Mesendoderm (in vitro differentiated cells): ENCODE data around the gene STOML3.

Experiments used
- DNase-seq: peaks from one replicate; pipeline ENCODE4 v3.0.0; 2013
- H2AK5ac ChIP-seq: 2 replicates; pipeline ENCODE4 v1.6.1; 2013; ENCODE audit warnings: low read length, inconsistent platforms
- H2BK120ac ChIP-seq: 2 replicates; pipeline ENCODE4 v1.6.1; 2013; ENCODE audit warnings: low read depth, mild to moderate bottlenecking, low read length, moderate library complexity, mixed read lengths
- H2BK15ac ChIP-seq: replicated peaks from 2 replicates; pipeline ENCODE4 v1.6.1; 2013; ENCODE audit warnings: low read depth, mild to moderate bottlenecking, moderate library complexity
- H2BK5ac ChIP-seq: 2 replicates; pipeline ENCODE4 v1.6.1; 2013; ENCODE audit warnings: low read length, inconsistent platforms
- H3K18ac ChIP-seq: 2 replicates; pipeline ENCODE4 v1.6.1; 2013; ENCODE audit warnings: mild to moderate bottlenecking, low read length, mixed read lengths
- H3K23ac ChIP-seq: one replicate; pipeline ENCODE4 v1.6.1; 2013; ENCODE audit warnings: low read length
- H3K27ac ChIP-seq: 2 replicates; pipeline ENCODE4 v1.5.1; 2013; ENCODE audit warnings: low read depth, mild to moderate bottlenecking, inconsistent platforms, low read length, moderate library complexity
- H3K27me3 ChIP-seq: 2 replicates; pipeline ENCODE4 v1.6.1; 2013; ENCODE audit warnings: low read length, control low read depth, mild to moderate bottlenecking, inconsistent platforms; ENCODE audit not compliant: insufficient read depth, poor library complexity
- H3K36me3 ChIP-seq: 2 replicates; pipeline ENCODE4 v1.6.1; 2013; ENCODE audit warnings: low read length, inconsistent platforms; ENCODE audit not compliant: control insufficient read depth, insufficient read depth
- H3K4ac ChIP-seq: one replicate; pipeline ENCODE4 v1.6.1; 2013; ENCODE audit warnings: low read depth, mild to moderate bottlenecking, low read length, moderate library complexity
- H3K4me1 ChIP-seq: 2 replicates; pipeline ENCODE4 v1.6.1; 2013; ENCODE audit warnings: low read depth, low read length, inconsistent platforms; ENCODE audit not compliant: control insufficient read depth
- H3K4me2 ChIP-seq: 2 replicates; pipeline ENCODE4 v1.6.1; 2013; ENCODE audit warnings: low read length
- H3K4me3 ChIP-seq: 2 replicates; pipeline ENCODE4 v1.5.1; 2013; ENCODE audit warnings: mild to moderate bottlenecking, low read length
- H3K56ac ChIP-seq: one replicate; pipeline ENCODE4 v1.6.1; 2013; ENCODE audit warnings: low read length
- H3K79me1 ChIP-seq: 2 replicates; pipeline ENCODE4 v1.6.1; 2013; ENCODE audit warnings: low read length, inconsistent platforms
- H3K79me2 ChIP-seq: 2 replicates; pipeline ENCODE4 v1.6.1; 2013; ENCODE audit warnings: mild to moderate bottlenecking, low read length; ENCODE audit not compliant: control insufficient read depth, insufficient read depth
- H3K9ac ChIP-seq: 2 replicates; pipeline ENCODE4 v1.6.1; 2013; ENCODE audit warnings: low read length, inconsistent platforms
- H4K5ac ChIP-seq: one replicate; pipeline ENCODE4 v1.6.1; 2013; ENCODE audit warnings: low read length
- H4K8ac ChIP-seq: one replicate; pipeline ENCODE4 v1.6.1; 2013; ENCODE audit warnings: low read depth, mild to moderate bottlenecking, control low read depth, low read length, moderate library complexity
- WGBS: extraction: QIAGEN DNeasy Blood & Tissue Kit; methylation state at CpG from one replicate; pipeline ENCODE4 v1.1.7; 2013; ENCODE audit warnings: low lambda C conversion rate, missing lambda C conversion rate; ENCODE audit not compliant: insufficient coverage; ENCODE audit errors: extremely low coverage; 5-methylcytosine and 5-hydroxymethylcytosine counted together

The STOML3 gene

DNA sequence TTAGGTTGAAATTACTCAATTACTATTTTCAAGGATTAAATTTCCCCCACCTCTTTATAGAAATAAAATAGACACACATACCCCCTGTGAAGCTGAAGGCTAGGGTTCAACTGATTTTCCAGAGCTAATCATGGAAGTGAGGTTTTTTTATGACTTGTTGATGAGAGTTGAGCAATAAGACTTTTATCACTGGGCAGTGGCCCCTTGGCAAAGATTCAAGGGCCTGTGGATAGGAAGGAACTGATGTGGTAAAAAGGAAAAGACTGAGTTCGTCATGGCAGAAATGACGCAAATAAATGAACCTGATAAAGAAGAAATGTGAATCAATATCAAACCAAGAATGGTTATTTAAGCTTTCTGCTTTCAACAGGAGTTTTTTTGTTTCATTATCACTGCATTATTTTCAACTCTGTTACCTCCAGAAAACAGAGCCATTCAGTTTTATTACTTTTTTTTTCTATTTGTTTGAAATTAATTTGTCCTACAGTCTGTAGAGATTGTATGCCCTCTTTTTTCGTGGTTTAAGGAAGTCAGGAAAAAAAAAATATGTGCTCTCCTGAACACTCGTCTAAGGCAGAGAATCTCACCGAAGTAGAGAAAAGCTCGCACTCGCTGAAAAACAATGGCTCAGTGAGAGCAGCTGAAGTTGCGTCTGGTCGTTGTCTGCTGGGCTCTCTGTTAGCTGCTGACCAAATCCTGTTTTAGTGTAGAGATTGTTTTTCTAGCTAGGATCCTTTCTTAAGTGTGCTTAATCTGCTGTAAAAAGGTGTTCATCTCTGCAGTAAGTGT is 38.9 kb downstream of the STOML3 start:
- WGBS, result no CpG with 5 or more reads among the region's 9 CpGs
- H3K36me3 ChIP-seq, result no peaks in the 10 kb centered on the region
- H3K4me3 ChIP-seq, result no peak overlapping the region
- no peak for DNase-seq
- H3K4me1 ChIP-seq, result no peaks in the 10 kb centered on the region
- no peak overlapping the region for H2BK15ac ChIP-seq
- no peak overlapping the region for H4K8ac ChIP-seq
- H4K5ac ChIP-seq, result no peak overlapping the region
- no peak overlapping the region for H2AK5ac ChIP-seq
- H3K27ac ChIP-seq, result no peak overlapping the region
- no peaks in the 10 kb centered on the region for H3K79me2 ChIP-seq
- no peak overlapping the region for H3K4me2 ChIP-seq
- H2BK5ac ChIP-seq, result no peak overlapping the region
- no peak overlapping the region for H3K4ac ChIP-seq
- no peak overlapping the region for H3K23ac ChIP-seq
- H3K79me1 ChIP-seq, result no peaks in the 10 kb centered on the region
- no peak overlapping the region for H3K56ac ChIP-seq
- no peak overlapping the region for H2BK120ac ChIP-seq
- no peak overlapping the region for H3K9ac ChIP-seq
- H3K27me3 ChIP-seq, result no peaks in the 10 kb centered on the region
- H3K18ac ChIP-seq, result no peak overlapping the region

- WGBS, result 100% methylated on average over 1 of the region's 3 CpGs
- Histone ChIP-seq H2BK5ac (no peak overlapping the region), H4K8ac (no peak overlapping the region), H2BK15ac (no peak overlapping the region), H3K18ac (no peak overlapping the region), H3K4me2 (no peak overlapping the region), H2AK5ac (no peak overlapping the region), H3K79me2 (no peaks in the 10 kb centered on the region), H3K27ac (no peak overlapping the region), H3K9ac (no peak overlapping the region), H4K5ac (no peak overlapping the region), H3K4me3 (no peak overlapping the region), H3K23ac (no peak overlapping the region), H3K56ac (no peak overlapping the region), H3K79me1 (no peaks in the 10 kb centered on the region), H3K4ac (no peak overlapping the region), H3K27me3 (no peaks in the 10 kb centered on the region), H3K36me3 (no peaks in the 10 kb centered on the region), H3K4me1 (no peaks in the 10 kb centered on the region), H2BK120ac (no peak overlapping the region)
- no peak for DNase-seq
Measured at GRCh38 chr13:38950987-38951386, 39.6 kb downstream of the STOML3 start.

GRCh38 chr13:38947054-38947453 is 43.6 kb downstream of the STOML3 start:
- no CpG with 5 or more reads among the region's 3 CpGs for WGBS
- no peak overlapping the region for H3K4ac ChIP-seq
- no peak overlapping the region for H3K9ac ChIP-seq

DNA sequence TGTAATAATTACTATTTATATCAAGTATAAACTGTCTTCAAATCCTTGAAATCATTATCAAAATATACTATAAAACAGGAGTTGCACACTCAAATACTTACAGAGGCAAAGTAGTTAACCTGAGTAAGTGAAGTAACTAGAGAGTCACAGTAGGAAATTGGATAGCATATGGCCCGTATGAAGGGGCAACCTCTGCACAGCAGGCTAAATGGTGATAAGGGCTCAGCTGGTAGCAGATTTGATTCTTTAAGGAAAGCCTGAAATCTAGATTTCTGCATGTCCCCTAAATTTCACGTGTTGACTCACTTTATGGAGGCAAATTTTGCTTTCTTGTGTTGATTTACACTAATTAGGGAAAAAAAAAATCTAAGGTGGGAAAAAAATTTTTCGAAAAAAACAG is 46.4 kb downstream of the STOML3 start:
- no peak overlapping the region for H2AK5ac ChIP-seq
- no peak overlapping the region for H3K27ac ChIP-seq
- no peak overlapping the region for H3K23ac ChIP-seq
- H4K5ac ChIP-seq, result no peak overlapping the region
- no peaks in the 10 kb centered on the region for H3K79me1 ChIP-seq
- H3K4me3 ChIP-seq, result no peak overlapping the region
- no peak overlapping the region for H3K4ac ChIP-seq
- no peak overlapping the region for H3K4me2 ChIP-seq
- peak; percentile 46 for DNase-seq
- no peaks in the 10 kb centered on the region for H3K4me1 ChIP-seq
- no peak overlapping the region for H2BK5ac ChIP-seq
- no peaks in the 10 kb centered on the region for H3K79me2 ChIP-seq
- no peak overlapping the region for H3K18ac ChIP-seq
- no peaks in the 10 kb centered on the region for H3K36me3 ChIP-seq
- no peak overlapping the region for H3K9ac ChIP-seq
- no peak overlapping the region for H2BK120ac ChIP-seq
- no peaks in the 10 kb centered on the region for H3K27me3 ChIP-seq
- no peak overlapping the region for H2BK15ac ChIP-seq
- H3K56ac ChIP-seq, result no peak overlapping the region
- WGBS, result no CpG with 5 or more reads among the region's 3 CpGs
- no peak overlapping the region for H4K8ac ChIP-seq

More at GRCh38 chr13:38947054-38947453, 43.6 kb downstream of the STOML3 start:
- Histone ChIP-seq H3K27me3 (no peaks in the 10 kb centered on the region), H4K5ac (no peak overlapping the region), H3K4me1 (no peaks in the 10 kb centered on the region), H3K18ac (no peak overlapping the region), H2BK15ac (no peak overlapping the region), H2BK5ac (no peak overlapping the region), H3K4me3 (no peak overlapping the region), H3K36me3 (no peaks in the 10 kb centered on the region), H3K4me2 (no peak overlapping the region), H3K23ac (no peak overlapping the region), H4K8ac (no peak overlapping the region), H3K79me1 (no peaks in the 10 kb centered on the region), H3K56ac (no peak overlapping the region), H2AK5ac (no peak overlapping the region), H3K27ac (no peak overlapping the region), H3K79me2 (no peaks in the 10 kb centered on the region), H2BK120ac (no peak overlapping the region)
- peak; percentile 71 for DNase-seq

DNA sequence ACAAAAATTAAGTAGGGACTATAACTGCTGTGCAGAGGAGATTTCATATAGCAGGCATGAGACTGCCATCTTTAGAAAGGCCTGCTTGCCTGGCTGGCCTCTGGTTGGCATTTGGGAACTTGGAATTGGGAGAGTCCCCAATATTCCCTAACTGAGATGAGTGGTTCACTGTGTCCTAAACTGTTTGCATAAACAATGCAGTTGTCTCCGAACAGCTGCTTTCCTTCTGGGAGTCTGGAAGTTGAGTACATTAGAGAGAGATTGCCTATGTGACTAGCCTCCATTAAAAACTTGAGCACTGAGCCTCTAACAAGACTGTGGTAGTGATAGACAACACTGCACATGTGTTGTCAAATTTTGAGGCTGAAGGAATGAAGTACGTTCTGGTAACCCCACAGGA is 47.4 kb downstream of the STOML3 start:
- Histone ChIP-seq H2AK5ac (no peak overlapping the region), H4K8ac (no peak overlapping the region), H3K23ac (no peak overlapping the region), H3K18ac (no peak overlapping the region), H3K4me2 (no peak overlapping the region), H2BK120ac (no peak overlapping the region), H3K4ac (no peak overlapping the region), H3K79me1 (no peaks in the 10 kb centered on the region), H2BK15ac (no peak overlapping the region), H3K79me2 (no peaks in the 10 kb centered on the region), H3K4me1 (no peaks in the 10 kb centered on the region), H3K36me3 (no peaks in the 10 kb centered on the region), H3K56ac (no peak overlapping the region), H4K5ac (no peak overlapping the region), H3K27me3 (no peaks in the 10 kb centered on the region), H3K4me3 (no peak overlapping the region), H3K27ac (no peak overlapping the region), H2BK5ac (no peak overlapping the region), H3K9ac (no peak overlapping the region)
- DNase-seq, result no peak
- no CpG with 5 or more reads among the region's 2 CpGs for WGBS
